HG03442 (cell line): ENCODE data around the gene C1orf198.
"Not testable (repeated sequence)": the region's sequence is repeated elsewhere in the genome, so short reads cannot be mapped to it uniquely, and the experiment has no call there.

Experiments
- ATAC-seq: cut with Tn5 transposase; IDR thresholded peaks from one replicate; pipeline ENCODE4 v1.9.1; 2021; ENCODE audit warnings: mild to moderate bottlenecking, moderate library complexity; ENCODE audit not compliant: unreplicated experiment

The C1orf198 gene

GRCh38 chr1:230861489-230861888 lies 6.8 kb downstream of the C1orf198 start:
- ATAC-seq, result no peak

DNA sequence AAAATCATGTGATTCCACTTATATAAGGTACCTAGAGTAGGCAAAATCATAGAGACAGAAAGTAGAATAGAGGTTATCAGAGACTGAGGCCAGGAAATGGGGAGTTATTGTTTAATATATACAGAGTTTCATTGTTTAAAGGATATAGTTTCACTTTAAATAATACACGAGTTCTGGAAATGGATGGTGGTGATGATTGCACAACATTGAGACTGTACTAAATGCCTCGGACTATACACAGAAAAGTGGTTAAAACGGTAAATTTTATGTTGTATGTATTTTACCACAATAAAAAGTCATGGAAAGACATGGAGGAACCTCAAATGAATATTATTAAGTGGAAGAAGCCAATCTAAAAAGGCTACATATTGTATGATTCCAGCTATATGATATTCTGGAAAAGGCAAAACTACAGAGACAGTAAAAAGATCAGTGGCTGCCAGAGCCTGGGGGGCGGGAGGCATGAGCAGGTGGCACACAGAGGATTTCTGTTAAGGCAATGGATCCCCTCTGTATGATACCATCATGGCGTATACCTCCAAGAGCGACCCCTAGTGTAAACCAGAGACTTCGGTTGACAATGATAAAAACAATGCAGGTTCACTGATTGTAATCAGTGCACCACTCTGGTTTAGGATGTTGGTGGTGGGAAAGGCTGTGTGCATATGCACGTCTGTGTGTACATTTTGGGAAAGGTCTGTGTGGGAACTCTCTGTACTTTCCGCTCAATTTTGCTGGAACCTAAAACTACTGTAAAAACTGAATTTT lies 7.5 kb downstream of the C1orf198 start:
- ATAC-seq, result no peak

- no peak for ATAC-seq
Observed at GRCh38 chr1:230858918-230859729, 9.2 kb downstream of the C1orf198 start.

- no peak for ATAC-seq
Observed at GRCh38 chr1:230858236-230858820, 10.0 kb downstream of the C1orf198 start.

GRCh38 chr1:230857822-230858221 lies 10.5 kb downstream of the C1orf198 start:
- ATAC-seq, result no peak

DNA sequence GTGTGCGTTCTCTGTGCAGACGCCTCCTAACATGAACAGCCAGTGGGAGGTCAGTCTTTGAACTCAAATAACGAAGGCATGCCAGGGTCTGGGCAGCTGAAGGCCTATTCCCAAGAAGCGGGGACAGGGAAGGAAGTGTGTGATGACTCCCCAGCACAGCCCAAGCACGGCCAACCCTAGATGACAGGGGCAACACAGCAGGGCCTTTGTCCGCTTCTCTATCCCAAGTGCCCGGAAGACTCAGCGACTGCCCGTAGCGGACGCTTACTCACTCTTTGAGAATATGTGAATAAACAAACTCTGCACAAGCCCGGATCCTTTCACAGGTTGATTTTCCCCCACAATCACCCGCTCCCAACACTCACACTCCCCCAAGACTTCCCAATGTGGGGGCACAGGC lies 11.2 kb downstream of the C1orf198 start:
- ATAC-seq, result no peak

- ATAC-seq, result no peak
Observed at GRCh38 chr1:230855886-230856285, 12.4 kb downstream of the C1orf198 start.

- no peak for ATAC-seq
Observed at GRCh38 chr1:230854423-230854822, 13.9 kb downstream of the C1orf198 start.

DNA sequence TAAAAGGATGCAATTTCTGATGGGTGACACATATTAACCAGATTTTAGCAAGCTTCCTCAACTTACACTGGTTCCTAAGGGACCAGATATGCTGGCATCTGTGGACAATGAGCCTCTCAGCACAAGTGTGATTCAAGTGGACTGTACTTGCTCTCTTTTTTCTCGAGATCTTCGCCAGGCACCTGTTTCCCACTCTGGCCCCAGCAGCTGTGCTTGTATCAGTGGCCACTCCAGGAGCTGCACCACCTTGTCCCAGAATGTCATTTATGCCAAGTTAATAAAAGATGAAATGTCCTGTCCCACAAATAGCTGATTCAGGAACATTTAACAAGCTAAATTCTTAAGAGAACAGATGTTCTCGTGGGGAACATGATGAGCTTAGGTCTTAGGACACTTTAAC lies 14.6 kb downstream of the C1orf198 start:
- ATAC-seq, result no peak

- no peak for ATAC-seq
Observed at GRCh38 chr1:230852959-230853358, 15.4 kb downstream of the C1orf198 start.

GRCh38 chr1:230851291-230851691 lies 17.0 kb downstream of the C1orf198 start:
- no peak for ATAC-seq

- ATAC-seq, result no peak
Observed at GRCh38 chr1:230850547-230850946, 17.8 kb downstream of the C1orf198 start.

DNA sequence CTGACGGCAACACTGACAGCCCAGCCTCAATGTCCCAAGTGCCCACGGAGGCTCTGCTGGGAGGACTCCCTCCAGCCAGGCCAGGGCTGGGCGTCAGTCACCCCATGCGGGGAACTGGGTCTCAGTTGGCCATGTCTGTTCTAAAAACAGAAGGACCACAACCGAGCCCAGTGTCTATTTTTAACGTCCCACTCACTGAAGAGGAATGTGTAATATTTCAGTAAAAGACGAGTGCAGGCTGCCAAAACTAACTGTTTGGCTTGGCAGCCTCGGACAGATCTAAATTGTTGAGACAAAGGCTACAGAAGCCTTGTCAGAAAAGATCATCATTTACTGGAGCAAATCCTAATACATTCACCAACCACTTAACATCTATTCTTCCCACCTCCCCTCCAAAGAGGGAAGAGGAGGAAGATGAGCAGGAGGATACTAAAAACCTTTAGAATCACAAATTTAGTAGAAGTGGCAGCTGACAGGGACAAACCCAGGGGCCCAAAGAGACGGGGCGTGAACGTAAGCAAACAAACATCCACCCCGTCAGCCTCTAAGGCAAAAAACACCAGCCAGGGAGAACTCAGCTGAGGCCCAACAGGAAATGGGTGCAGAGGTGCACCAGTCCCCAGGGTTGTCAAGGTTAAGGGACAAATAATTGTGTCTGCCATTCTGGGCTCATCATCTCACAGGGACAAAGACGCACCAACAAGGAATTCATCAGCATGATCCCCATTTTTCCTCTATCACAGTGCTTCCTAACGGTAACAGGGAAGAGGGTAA lies 18.7 kb downstream of the C1orf198 start:
- ATAC-seq, result no peak

DNA sequence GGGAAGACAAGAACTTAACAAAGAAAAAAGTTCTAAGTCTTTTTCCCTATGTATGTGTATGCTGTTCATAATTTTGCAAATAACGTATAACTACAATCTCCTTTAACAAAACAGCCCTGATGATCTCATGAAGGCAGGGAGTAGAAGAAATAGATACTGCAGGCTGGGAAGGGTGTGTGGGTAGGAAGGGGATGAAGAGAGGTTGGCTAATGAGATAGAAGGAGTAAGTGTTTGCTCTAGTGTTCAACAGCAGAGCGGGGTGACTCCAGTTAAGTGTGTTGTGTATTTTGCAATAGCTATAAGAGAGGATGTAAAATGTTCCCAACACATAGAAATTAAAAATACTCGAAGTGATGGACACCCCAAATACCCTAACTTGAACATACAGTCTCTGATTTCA lies 20.1 kb downstream of the C1orf198 start:
- ATAC-seq, result no peak

DNA sequence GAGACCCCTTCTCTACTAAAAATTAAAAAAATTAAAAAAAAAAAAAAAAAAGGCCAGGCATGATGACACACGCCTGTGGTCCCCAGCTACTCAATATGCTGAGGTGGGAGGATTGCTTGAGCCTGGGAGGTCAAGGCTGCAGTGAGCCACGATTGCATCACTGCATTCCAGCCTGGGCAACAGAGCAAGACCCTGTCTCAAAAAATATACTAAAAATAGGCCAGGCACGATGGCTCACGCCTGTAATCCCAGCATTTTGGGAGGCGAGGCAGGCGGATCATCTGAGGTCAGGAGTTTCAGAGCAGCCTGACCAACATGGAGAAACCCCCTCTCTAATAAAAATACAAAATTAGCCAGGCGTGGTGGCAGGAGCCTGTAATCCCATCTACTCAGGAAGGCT lies 23.1 kb downstream of the C1orf198 start:
- ATAC-seq, result not testable (repeated sequence)

DNA sequence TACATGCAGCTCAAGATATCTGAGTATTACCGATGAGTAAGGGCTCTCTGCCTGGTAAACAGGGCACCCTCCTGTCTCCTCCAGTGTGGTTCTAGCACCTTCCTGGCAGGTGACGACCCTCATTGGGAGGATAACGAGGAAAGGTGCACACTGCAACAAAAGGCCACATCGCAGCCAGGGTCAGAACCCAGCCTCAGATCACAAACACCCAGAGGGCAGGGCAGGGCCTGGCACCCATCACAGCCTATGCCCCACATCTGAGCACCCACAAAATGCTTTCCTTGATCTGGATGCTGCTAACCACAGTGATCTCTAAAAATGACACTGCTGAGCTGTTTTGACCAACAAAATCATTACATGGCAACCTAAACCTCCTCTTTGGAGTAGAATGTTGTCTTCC lies 23.8 kb downstream of the C1orf198 start:
- no peak for ATAC-seq

GRCh38 chr1:230843503-230844309 lies 24.6 kb downstream of the C1orf198 start:
- ATAC-seq, result no peak

DNA sequence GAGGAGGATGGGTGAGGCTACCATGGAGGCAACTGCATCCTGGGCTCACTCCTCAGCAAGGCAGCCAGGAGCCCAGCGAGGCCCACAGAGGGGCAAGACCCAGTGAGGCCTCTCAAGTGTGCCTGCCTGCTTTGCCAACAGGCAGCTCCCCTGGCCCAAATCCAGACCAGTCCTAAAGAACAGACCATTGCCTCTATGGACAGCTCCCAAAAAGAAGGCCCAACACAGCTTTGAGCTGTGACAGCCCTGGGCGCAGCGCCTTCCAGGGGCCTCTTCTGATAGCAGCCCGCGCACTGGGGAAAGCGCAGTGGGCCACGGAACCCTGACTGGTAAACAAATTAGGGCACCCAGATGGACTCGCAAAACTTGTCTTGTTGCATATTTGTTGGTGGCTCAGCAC lies 25.5 kb downstream of the C1orf198 start:
- ATAC-seq, result no peak

DNA sequence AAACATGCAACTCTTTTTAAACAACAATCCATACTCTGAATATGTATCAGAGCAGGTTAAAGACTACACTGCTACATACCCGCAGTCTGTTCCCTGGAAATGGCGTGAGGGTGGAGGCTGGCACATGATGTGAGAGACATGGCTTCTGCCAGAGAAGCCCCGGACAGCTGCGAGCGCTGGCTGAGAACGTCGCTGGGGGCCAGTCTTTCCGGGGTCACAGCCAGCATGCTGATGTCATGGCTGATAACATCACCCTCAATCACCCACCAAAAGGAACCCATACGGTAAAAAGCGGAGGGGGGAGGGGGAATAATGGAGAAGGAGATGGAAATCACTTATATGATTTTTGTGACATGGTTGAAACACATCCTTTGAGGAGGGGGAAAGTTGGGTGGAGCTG lies 29.1 kb downstream of the C1orf198 start:
- no peak for ATAC-seq

GRCh38 chr1:230836793-230837192 lies 31.5 kb downstream of the C1orf198 start:
- ATAC-seq, result no peak
